EH (cell line): ENCODE results near the gene SOX21.

Source experiments
- DNase-seq: peaks from one replicate; pipeline ENCODE4 v3.0.0-alpha.2; 2015; ENCODE audit warnings: low read depth

Gene SOX21

GRCh38 chr13:94709001-94709834 is 3.1 kb downstream of the SOX21 start:
- DNase-seq: no peak

GRCh38 chr13:94708031-94708859 is 4.1 kb downstream of the SOX21 start:
- no peak for DNase-seq

DNA sequence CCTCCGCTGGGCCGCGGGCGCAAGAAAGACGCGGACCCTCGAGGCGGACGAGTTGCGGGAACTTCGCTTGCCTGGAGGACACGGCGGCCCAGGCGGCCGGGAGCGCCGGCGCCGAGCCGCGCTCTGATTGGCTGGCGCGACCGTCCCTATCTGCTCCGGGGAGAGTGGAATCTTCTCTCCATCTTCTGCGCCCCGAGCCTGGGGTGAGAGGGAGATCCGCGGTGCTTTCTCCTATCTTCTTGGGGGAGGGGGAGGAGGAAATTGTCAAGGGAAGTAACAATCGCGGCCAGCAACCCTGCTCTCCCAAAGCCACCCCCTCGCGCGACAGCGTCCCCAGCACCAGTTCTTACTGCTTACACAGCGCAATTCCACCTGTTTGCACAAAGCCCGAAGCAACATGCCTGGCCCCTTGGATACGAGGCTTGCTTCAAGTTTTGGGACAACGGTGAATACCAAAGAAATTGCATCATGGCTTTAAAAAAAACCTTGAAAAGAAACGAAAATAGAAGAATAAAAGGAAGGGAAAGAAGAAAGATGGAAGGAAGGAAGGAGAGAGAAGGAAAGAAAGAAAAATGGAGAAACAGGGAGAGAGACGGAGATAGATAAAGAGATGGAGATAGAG is 4.8 kb downstream of the SOX21 start:
- DNase-seq: no peak

- DNase-seq: no peak
These were observed 5.4 kb downstream of the SOX21 start for GRCh38 chr13:94706843-94707399.

DNA sequence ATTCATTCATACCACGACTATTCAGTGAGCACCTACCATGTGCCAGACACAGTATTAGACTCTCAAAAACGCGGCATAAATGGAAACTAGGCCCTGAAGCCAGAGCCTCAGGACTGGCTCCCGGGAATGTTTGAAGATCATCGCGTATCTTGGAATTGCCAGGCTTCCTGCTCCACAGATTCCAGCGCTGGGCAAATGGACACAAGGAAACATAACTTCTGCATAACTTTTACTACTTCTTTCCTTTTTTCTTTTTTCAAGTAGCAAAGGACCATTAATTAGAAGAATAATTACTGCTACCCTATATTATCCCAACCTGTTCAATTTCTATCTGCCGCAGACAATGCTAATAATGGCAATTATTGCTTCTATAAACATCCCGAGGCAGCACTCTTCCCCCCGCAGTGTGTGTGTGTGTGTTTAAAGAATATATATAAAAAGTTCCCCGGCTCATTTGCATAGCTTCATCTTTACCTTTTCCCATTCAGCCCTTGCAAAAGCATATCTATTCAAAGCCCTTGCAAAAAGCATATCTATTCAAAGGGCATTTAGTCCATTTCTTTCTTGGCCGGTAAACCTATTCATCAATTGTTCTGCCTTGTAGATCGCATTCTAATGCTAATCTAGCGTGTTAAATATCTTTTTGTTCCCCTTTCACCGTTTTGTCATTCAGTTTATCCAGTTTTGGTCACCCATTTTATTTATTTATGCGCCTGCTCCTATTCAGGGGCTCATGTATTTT is 6.1 kb downstream of the SOX21 start:
- DNase-seq: no peak

- peak; percentile 18 for DNase-seq
These were observed 7.0 kb downstream of the SOX21 start for GRCh38 chr13:94705081-94706030.

DNA sequence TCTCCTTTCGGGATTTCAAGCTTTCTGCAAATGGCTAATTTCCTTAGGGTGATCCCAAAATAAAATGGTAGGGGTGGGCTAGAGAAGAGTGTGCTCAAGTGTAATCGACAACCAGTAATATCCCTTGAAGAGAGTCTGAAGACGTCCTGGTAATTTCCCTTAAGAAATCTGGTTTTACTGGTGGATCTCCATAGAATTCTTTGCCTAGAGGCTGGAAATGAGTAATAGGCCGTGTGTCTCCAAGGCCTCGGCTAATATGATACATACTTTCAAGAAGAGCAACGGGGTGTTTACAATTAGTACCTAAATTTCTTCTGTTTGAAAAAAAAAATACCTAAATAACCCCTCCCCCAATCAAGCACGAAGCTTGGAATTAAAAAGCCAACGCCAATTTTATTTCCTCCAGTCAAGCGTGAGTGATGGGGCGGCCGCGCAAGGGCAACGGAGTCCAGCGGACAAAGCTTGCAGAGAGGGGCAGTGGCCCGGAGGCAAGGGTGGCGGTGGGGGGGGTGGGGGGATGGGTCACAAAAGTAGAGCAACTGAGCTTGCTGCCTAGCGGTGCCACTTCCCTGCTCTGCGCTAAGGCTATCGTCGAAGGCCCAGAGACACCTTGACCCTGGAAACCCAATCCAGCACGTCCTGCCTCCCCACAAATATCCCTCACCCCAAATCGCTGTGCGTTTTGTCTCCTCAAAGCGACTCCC is 7.8 kb downstream of the SOX21 start:
- no peak for DNase-seq

DNA sequence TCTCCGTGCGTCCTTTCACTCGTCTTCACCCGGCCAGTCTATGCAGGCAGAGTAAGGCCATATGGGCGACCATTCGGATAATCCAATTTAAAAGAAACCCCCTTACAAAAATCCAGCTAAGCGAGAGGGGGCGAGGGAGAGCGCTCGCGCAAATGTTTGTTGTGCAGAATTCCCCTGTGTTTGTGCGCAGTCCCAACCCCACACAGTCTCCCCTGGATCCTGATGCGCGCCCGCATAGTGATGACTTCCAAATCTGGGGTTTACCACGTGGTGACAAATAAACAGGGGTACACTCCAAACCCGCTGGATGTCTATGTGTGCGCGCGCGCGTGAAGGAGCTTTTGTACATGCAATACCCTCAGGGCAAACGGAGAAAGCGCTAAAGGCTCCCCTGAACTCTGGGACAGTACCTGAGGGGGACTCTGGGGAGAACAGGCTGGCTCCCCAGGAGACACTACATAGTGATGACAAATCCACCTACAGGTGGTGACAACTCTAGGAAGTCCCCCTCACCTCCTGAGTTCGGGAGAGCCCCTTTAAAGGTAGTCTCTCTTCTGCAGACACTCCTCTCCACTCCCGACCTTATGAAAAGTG is 8.5 kb downstream of the SOX21 start:
- no peak for DNase-seq

- no peak for DNase-seq
These were observed 9.1 kb downstream of the SOX21 start for GRCh38 chr13:94703271-94703670.

GRCh38 chr13:94702181-94703041 is 9.9 kb downstream of the SOX21 start:
- DNase-seq: no peak

GRCh38 chr13:94701313-94702180 is 10.8 kb downstream of the SOX21 start:
- DNase-seq: no peak

DNA sequence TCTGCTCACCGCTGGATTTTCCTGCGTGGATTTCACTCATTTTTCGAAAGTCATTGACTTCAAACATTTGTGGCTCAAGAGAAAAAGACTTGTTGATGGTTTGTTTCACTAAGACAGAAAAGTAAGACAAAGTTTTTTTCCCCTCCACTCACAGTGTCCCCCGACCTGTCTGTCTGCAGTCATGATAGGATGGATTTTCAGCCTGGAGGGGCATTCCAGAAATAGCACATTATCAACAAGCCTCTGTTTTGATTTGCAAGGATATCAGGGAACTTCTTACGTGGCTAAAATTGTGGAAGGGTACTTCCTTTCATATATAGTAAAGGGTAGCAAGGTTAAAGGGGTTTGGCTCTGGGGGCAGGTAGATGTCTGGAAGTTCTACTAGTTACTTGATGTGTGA is 11.8 kb downstream of the SOX21 start:
- no peak for DNase-seq

DNA sequence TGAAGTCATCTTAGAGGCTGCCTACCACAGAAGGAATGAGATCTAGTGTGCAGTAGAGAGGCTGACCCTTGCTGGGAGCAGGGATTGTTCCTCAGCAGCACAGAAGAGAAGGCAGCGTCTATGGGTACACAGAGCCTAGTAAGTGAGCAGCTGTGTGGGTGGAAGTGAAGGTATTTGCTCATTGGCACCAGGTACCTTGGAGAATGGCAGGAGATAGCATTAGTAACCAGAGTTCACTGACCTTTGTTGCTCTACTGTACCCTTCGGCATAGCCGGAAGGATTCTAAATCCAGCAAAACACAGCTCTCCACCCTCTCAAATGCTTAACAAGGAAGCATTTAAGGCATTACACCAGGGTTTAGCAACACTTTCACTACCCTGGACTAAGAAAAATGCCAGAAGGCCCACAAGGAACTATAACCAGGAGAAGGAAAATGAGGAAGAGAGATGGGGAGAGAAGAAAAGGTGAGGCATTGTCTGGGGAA is 12.3 kb downstream of the SOX21 start:
- no peak for DNase-seq

DNA sequence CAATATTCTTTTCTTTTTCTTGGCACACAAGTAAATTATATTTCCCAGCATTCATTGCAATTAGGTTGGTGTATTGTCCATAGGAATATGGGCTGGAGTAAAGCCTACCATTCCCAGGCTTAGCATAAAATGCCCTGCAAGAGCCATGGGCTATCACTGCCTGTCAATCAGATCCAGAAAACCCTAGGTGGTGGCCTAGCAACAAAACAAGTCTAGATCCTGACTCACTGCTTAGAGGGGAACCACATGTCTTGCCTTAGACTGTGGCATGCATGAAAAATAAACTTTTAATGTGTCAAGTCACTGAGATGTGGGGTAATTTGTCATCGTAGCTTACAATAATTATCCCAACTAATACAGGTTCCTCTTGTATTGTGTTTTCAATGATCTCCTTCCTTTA is 16.2 kb downstream of the SOX21 start:
- DNase-seq: no peak

GRCh38 chr13:94692030-94692429 is 20.3 kb downstream of the SOX21 start:
- DNase-seq: no peak

- DNase-seq: no peak
These were observed 28.9 kb downstream of the SOX21 start for GRCh38 chr13:94683409-94683808.

- DNase-seq: no peak
These were observed 30.1 kb downstream of the SOX21 start for GRCh38 chr13:94682229-94682628.
